PFSK-1 (cell line): ENCODE data around the gene CEP85L.

Source experiments
- FOXP2 ChIP-seq: optimal IDR thresholded peaks from 2 replicates; pipeline ENCODE3; 2011; ENCODE audit warnings: borderline replicate concordance, control low read depth, inconsistent platforms; ENCODE audit not compliant: insufficient read depth; ENCODE audit errors: extremely low read length, extremely low read depth
- POLR2AphosphoS5 ChIP-seq: IDR thresholded peaks from 2 replicates; pipeline ENCODE4 v1.6.1; 2012; ENCODE audit warnings: low read depth, mild to moderate bottlenecking, control low read depth, low read length, moderate library complexity
- SIN3A ChIP-seq: IDR thresholded peaks from 2 replicates; pipeline ENCODE4 v1.6.1; 2012; ENCODE audit warnings: mild to moderate bottlenecking, low read length, moderate library complexity, borderline replicate concordance; ENCODE audit not compliant: insufficient read depth
- TAF1 ChIP-seq: IDR thresholded peaks from 2 replicates; pipeline ENCODE4 v1.6.1; 2012; ENCODE audit warnings: low read length, control low read depth, borderline replicate concordance; ENCODE audit not compliant: insufficient read depth
- TF ChIP-seq, protein P1 (sequence below), 2 experiments: IDR thresholded peaks; 2 replicates each; pipeline versions ENCODE4 v1.6.1 to v1.8.0; 2011 to 2012; ENCODE audit warnings: low read depth in 2 of 2, low read length in 2 of 2, control low read depth in 1 of 2, inconsistent platforms in 1 of 2, mild to moderate bottlenecking in 1 of 2, moderate library complexity in 1 of 2; ENCODE audit not compliant: insufficient read depth in 1 of 2

- TF ChIP-seq POLR2AphosphoS5 (no peak), SIN3A (no peak), TAF1 (no peak), FOXP2 (no peak)
- TF ChIP-seq, protein P1, sequence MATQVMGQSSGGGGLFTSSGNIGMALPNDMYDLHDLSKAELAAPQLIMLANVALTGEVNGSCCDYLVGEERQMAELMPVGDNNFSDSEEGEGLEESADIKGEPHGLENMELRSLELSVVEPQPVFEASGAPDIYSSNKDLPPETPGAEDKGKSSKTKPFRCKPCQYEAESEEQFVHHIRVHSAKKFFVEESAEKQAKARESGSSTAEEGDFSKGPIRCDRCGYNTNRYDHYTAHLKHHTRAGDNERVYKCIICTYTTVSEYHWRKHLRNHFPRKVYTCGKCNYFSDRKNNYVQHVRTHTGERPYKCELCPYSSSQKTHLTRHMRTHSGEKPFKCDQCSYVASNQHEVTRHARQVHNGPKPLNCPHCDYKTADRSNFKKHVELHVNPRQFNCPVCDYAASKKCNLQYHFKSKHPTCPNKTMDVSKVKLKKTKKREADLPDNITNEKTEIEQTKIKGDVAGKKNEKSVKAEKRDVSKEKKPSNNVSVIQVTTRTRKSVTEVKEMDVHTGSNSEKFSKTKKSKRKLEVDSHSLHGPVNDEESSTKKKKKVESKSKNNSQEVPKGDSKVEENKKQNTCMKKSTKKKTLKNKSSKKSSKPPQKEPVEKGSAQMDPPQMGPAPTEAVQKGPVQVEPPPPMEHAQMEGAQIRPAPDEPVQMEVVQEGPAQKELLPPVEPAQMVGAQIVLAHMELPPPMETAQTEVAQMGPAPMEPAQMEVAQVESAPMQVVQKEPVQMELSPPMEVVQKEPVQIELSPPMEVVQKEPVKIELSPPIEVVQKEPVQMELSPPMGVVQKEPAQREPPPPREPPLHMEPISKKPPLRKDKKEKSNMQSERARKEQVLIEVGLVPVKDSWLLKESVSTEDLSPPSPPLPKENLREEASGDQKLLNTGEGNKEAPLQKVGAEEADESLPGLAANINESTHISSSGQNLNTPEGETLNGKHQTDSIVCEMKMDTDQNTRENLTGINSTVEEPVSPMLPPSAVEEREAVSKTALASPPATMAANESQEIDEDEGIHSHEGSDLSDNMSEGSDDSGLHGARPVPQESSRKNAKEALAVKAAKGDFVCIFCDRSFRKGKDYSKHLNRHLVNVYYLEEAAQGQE (IDR thresholded peaks at IDR 0.05; ENCODE audit: insufficient read depth in 1 of 2, low read depth in 2 of 2, low read length in 2 of 2): no peak
These were observed 17.5 kb upstream of the CEP85L start for GRCh38 chr6:118668761-118669385.
